SK-N-SH (cell line): ENCODE measurements around the gene TMEM255B.

Experiments
- CTCF ChIP-seq: fragments of 200-600 bp; sonication (generic); IDR thresholded peaks from 2 replicates; pipeline ENCODE4 v1.6.1; 2017; ENCODE audit warnings: antibody characterized with exemption, mild to moderate bottlenecking, moderate library complexity
- EP300 ChIP-seq, 2 experiments: IDR thresholded peaks; 2 replicates each; pipeline versions ENCODE4 v1.4.0 to v1.6.1; 2012; ENCODE audit warnings: borderline replicate concordance in 1 of 2, low read depth in 1 of 2, low read length in 1 of 2
- EZH2phosphoT487 ChIP-seq: fragments of 200-600 bp; sonication (generic); IDR thresholded peaks from 2 replicates; pipeline ENCODE4 v1.6.1; 2017; ENCODE audit warnings: low read depth, mixed run types, mild to moderate bottlenecking, antibody characterized with exemption, moderate library complexity, borderline replicate concordance
- GABPA ChIP-seq: IDR thresholded peaks from 2 replicates; pipeline ENCODE4 v1.4.0; 2012; ENCODE audit warnings: low read depth, mild to moderate bottlenecking
- GATA2 ChIP-seq: sonication (generic); formaldehyde crosslinking; IDR thresholded peaks from 2 replicates; pipeline ENCODE4 v1.5.0; 2020; ENCODE audit warnings: mild to moderate bottlenecking, missing genetic modification reagents
- IRF3 ChIP-seq: fragments of 150-350 bp; IDR thresholded peaks from 2 replicates; pipeline ENCODE4 v1.6.1; 2016; ENCODE audit warnings: mild to moderate bottlenecking, low read depth, low read length
- JUND ChIP-seq: IDR thresholded peaks from 2 replicates; pipeline ENCODE4 v1.4.0; 2012
- MAX ChIP-seq: IDR thresholded peaks from 2 replicates; pipeline ENCODE4 v1.4.0; 2012; ENCODE audit warnings: low read depth
- POLR2AphosphoS5 ChIP-seq: IDR thresholded peaks from 2 replicates; pipeline ENCODE4 v1.6.1; 2012; ENCODE audit warnings: low read depth, low read length
- RAD21 ChIP-seq: IDR thresholded peaks from 2 replicates; pipeline ENCODE4 v1.6.1; 2012; ENCODE audit warnings: mild to moderate bottlenecking, low read length
- RFX5 ChIP-seq: IDR thresholded peaks from 2 replicates; pipeline ENCODE4 v1.6.1; 2012; ENCODE audit warnings: mild to moderate bottlenecking, improper control_type of control experiment, low read length
- SIN3A ChIP-seq: IDR thresholded peaks from 2 replicates; pipeline ENCODE4 v1.6.1; 2012; ENCODE audit warnings: low read depth, mild to moderate bottlenecking, low read length, moderate library complexity, borderline replicate concordance
- SMC3 ChIP-seq: IDR thresholded peaks from 2 replicates; pipeline ENCODE4 v1.6.1; 2012; ENCODE audit warnings: low read depth, low read length, improper control_type of control experiment
- YY1 ChIP-seq: IDR thresholded peaks from 2 replicates; pipeline ENCODE4 v1.4.0; 2012; ENCODE audit warnings: low read depth, mild to moderate bottlenecking

- TF ChIP-seq POLR2AphosphoS5 (no peak), GABPA (no peak), CTCF (no peak), SMC3 (no peak), RAD21 (no peak), MAX (no peak), SIN3A (no peak), EP300 (IDR thresholded peaks at IDR 0.05; ENCODE audit: borderline replicate concordance in 1 of 2, low read depth in 1 of 2, low read length in 1 of 2) (no peak), RFX5 (no peak), EZH2phosphoT487 (no peak), IRF3 (no peak), JUND (no peak; the same call in 1 of the 2 replicates), GATA2 (no peak), YY1 (no peak)
Measured at GRCh38 chr13:113784645-113785024, 25.6 kb downstream of the TMEM255B start.
